Thoracic aorta (tissue), 2 donors: ENCODE measurements around the gene RALGAPA1. TPM values are rescaled to one million over a fixed set of nuclear protein-coding genes. Genes with fewer than 3 reads are reported as not detected.
"Not testable (repeated sequence)": the region's sequence is repeated elsewhere in the genome, so short reads cannot be mapped to it uniquely, and the experiment has no call there.

Experiments
- ATAC-seq: fragments of 150-250 bp; one replicate; pipeline ENCODE4 v1.8.0; 2017; ENCODE audit warnings: low read depth; ENCODE audit not compliant: insufficient number of reproducible peaks, low FRiP score
- DNase-seq: peaks from one replicate; pipeline ENCODE4 v3.0.0-alpha.2; 2020; ENCODE audit warnings: low spot score
- H3K27ac ChIP-seq, 2 donors: fragments of 200-600 bp; sonication (generic); 1 replicate in 1 of 2; 2 replicates in 1 of 2; pipeline ENCODE4 v1.5.1; 2016; ENCODE audit warnings: mild to moderate bottlenecking in 2 of 2, moderate library complexity in 2 of 2
- H3K27me3 ChIP-seq: fragments of 200-600 bp; sonication (generic); replicated peaks from 2 replicates; pipeline ENCODE4 v1.6.0; 2016; ENCODE audit warnings: mild to moderate bottlenecking; ENCODE audit not compliant: insufficient read depth
- H3K36me3 ChIP-seq: fragments of 200-600 bp; sonication (generic); one replicate; pipeline ENCODE4 v1.5.1; 2016
- H3K4me1 ChIP-seq, 2 donors: fragments of 200-600 bp; sonication (generic); 1 replicate in 1 of 2; 2 replicates in 1 of 2; pipeline versions ENCODE4 v1.5.1 to v1.6.0; 2016; ENCODE audit warnings: low read depth in 2 of 2, mild to moderate bottlenecking in 1 of 2; ENCODE audit not compliant: control insufficient read depth in 1 of 2
- H3K4me3 ChIP-seq: fragments of 200-600 bp; sonication (generic); 2 replicates; pipeline ENCODE4 v1.5.1; 2016; ENCODE audit warnings: mild to moderate bottlenecking
- H3K9me3 ChIP-seq: fragments of 200-600 bp; sonication (generic); 2 replicates; pipeline ENCODE4 v1.5.1; 2016
- total RNA-seq, 2 donors: library from RNA; depleted of rRNA; stranded (reverse); fragments of >200 nt; gene quantifications; one replicate each; pipeline versions ENCODE4 v1.1.0 to v1.2.3, GENCODE V29; 2016
- TF ChIP-seq, protein P1 (sequence below): fragments of 200-600 bp; sonication (generic); IDR thresholded peaks from one replicate; pipeline ENCODE4 v1.5.1; 2019; ENCODE audit warnings: antibody characterized with exemption

Gene RALGAPA1
- total RNA-seq, 2 donors from 2014 or later, result 73.2 to 88.0 TPM

DNA sequence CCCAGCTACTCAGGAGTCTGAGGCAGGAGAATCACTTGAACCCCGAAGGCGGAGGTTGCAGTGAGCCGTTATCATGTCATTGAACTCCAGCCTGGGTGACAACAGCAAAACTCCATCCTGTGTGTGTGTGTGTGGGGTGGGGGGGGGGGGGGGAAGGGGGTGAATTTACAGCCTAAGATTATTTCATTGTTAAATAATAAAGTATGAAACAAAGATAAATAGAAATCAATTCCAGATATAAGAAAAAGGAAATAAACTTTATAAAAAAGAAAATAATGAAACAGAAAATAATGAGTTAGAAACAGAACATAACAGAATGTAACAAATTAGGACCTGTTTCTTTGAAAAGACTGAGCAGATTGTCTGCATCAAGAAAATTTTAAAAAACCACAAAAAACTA is 191.6 kb downstream of the RALGAPA1 start:
- Histone ChIP-seq H3K4me1 (no peaks in the 10 kb centered on the region), H3K36me3 (peaks cover 8% of the 10 kb centered on the region), H3K9me3 (peaks cover 4% of the 10 kb centered on the region), H3K4me3 (no peak overlapping the region), H3K27me3 (no peaks in the 10 kb centered on the region), H3K27ac (no peak overlapping the region)
- TF ChIP-seq, protein P1, sequence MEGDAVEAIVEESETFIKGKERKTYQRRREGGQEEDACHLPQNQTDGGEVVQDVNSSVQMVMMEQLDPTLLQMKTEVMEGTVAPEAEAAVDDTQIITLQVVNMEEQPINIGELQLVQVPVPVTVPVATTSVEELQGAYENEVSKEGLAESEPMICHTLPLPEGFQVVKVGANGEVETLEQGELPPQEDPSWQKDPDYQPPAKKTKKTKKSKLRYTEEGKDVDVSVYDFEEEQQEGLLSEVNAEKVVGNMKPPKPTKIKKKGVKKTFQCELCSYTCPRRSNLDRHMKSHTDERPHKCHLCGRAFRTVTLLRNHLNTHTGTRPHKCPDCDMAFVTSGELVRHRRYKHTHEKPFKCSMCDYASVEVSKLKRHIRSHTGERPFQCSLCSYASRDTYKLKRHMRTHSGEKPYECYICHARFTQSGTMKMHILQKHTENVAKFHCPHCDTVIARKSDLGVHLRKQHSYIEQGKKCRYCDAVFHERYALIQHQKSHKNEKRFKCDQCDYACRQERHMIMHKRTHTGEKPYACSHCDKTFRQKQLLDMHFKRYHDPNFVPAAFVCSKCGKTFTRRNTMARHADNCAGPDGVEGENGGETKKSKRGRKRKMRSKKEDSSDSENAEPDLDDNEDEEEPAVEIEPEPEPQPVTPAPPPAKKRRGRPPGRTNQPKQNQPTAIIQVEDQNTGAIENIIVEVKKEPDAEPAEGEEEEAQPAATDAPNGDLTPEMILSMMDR, result no peak
- DNase-seq, result no peak
- no peak for ATAC-seq

DNA sequence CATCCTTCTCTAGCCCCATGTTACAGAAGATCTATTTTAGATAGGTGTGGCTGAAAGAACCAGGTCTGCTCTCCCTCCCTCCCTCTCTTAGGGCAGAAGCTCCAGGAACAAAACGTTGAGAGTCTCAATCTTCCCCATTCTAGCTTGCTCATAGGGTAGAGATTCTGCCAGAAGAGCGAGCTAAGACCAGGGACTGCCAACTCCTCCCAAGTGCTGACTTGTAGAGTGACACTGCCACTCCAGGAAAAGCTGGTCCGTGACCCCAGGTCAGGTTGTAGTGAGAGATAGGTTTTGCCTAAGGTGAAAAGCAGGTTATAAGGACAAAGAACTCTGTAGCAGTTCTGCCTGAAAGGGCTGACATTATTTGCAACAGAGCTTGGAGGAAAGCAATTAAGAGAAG is 201.7 kb downstream of the RALGAPA1 start:
- Histone ChIP-seq H3K36me3 (peaks cover 20% of the 10 kb centered on the region), H3K9me3 (no peaks in the 10 kb centered on the region), H3K4me1 (no peaks in the 10 kb centered on the region), H3K27me3 (no peaks in the 10 kb centered on the region), H3K4me3 (no peak overlapping the region), H3K27ac (no peak overlapping the region)
- DNase-seq (no peak), ATAC-seq (no peak)
- TF ChIP-seq, protein P1, result no peak

DNA sequence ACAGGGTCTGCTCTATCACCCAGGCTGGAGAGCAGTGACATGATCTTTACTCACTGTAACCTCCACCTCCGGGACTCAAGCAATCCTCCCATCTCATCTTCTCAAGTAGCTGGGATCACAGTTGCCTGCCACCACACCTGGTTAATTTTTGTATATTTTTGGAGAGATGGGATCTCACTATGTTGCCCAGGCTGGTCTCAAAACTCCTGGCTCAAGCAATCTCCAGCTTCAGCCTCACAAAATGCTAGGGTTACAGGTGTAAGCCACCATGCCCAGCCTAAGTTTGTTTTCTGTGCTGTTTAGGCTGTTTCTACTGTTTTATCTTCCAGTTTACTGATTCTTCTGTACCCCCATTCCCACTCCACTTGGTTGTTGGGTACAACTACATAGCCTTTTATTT is 208.8 kb downstream of the RALGAPA1 start:
- Histone ChIP-seq H3K4me1 (no peaks in the 10 kb centered on the region), H3K4me3 (no peak overlapping the region), H3K27ac (no peak overlapping the region), H3K27me3 (no peaks in the 10 kb centered on the region), H3K36me3 (peaks cover 22% of the 10 kb centered on the region), H3K9me3 (no peaks in the 10 kb centered on the region)
- DNase-seq, result no peak
- no peak for ATAC-seq
- TF ChIP-seq, protein P1, result no peak

DNA sequence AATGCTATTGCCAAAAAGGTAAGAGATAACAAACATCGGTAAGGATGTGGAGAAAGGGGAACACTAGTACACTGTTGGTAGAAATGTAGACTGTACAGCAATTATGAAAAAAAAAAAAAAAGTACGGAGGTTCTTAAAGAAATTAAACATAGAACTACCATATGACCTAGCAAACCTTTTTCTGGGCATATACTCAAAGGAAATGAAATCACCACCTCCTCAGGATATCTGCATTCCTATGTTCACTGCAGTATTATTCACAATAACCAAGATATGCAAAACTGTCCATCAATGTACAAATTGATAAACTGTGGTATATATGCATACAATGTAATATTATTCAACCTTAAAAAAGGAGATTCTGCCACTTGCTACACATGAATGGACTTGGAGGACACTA is 214.5 kb downstream of the RALGAPA1 start:
- TF ChIP-seq, protein P1, result no peak
- H3K4me3 ChIP-seq, result no peak overlapping the region
- no peaks in the 10 kb centered on the region for H3K9me3 ChIP-seq
- no peaks in the 10 kb centered on the region for H3K27me3 ChIP-seq
- ATAC-seq (no peak), DNase-seq (no peak)
- H3K4me1 ChIP-seq, result no peaks in the 10 kb centered on the region
- peaks cover 8% of the 10 kb centered on the region for H3K36me3 ChIP-seq
- H3K27ac ChIP-seq, result no peak overlapping the region

DNA sequence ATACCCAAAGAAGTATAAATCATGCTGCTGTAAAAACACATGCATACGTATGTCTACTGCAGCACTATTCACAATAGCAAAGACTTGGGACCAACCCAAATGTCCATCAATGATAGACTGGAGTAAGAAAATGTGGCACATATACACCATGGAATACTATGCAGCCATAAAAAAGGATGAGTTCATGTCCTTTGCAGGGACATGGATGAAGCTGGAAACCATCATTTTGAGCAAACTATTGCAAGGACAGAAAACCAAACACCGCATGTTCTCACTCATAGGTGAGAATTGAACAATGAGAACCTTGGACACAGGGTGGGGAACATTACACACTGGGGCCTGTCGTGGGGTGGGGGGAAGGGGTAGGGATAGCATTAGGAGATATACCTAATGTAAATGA is 221.7 kb downstream of the RALGAPA1 start:
- not testable (repeated sequence) for H3K4me3 ChIP-seq, DNase-seq, ATAC-seq, H3K4me1 ChIP-seq, H3K36me3 ChIP-seq, H3K27me3 ChIP-seq, H3K9me3 ChIP-seq, H3K27ac ChIP-seq

DNA sequence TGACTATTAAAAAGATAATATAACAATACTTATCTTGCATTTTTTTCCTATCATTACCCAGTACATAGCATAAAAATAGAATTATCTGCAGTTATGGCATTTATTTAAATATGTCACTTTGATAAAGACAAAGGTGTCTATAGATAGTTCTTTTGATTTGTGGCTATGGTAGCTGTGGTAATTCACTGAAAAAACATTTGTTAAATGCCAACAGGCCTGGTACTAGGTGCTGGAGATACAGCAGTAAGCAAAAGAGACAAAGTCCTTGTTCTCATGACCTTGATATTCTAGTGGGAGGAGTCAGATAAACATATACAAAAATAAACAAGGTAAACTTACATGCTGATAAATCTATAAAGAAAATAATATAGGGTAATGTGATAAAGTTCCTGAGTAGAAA is 230.5 kb downstream of the RALGAPA1 start:
- Histone ChIP-seq H3K4me3 (no peak overlapping the region), H3K27ac (no peak overlapping the region), H3K9me3 (no peaks in the 10 kb centered on the region), H3K4me1 (no peaks in the 10 kb centered on the region), H3K27me3 (no peaks in the 10 kb centered on the region), H3K36me3 (peaks cover 4% of the 10 kb centered on the region)
- DNase-seq (no peak), ATAC-seq (no peak)
- TF ChIP-seq, protein P1, result no peak
